BE2C (cell line): ENCODE measurements around the gene ABCA4.

Experiments
- DNase-seq: peaks from one replicate; pipeline ENCODE4 v3.0.0-alpha.2; 2020
- H3K27me3 ChIP-seq: fragments of 250-450 bp; sonication (Bioruptor Pico); 2 replicates; pipeline ENCODE4 v1.5.1; 2020; ENCODE audit warnings: mild to moderate bottlenecking
- H3K36me3 ChIP-seq: fragments of 250-450 bp; sonication (Bioruptor Pico); 2 replicates; pipeline ENCODE4 v1.5.1; 2020; ENCODE audit warnings: mild to moderate bottlenecking
- H3K4me1 ChIP-seq: fragments of 250-450 bp; sonication (Bioruptor Pico); 2 replicates; pipeline ENCODE4 v1.5.1; 2020
- H3K4me3 ChIP-seq: 2 replicates; pipeline ENCODE4 v1.5.1; 2011; ENCODE audit warnings: low read depth, low read length
- H3K9me3 ChIP-seq: fragments of 250-450 bp; sonication (Bioruptor Pico); 2 replicates; pipeline ENCODE4 v1.5.1; 2020
- TF ChIP-seq, protein P1 (sequence below): IDR thresholded peaks from 2 replicates; pipeline ENCODE4 v1.5.1; 2012; ENCODE audit warnings: mild to moderate bottlenecking, low read depth, low read length

ABCA4 gene

DNA sequence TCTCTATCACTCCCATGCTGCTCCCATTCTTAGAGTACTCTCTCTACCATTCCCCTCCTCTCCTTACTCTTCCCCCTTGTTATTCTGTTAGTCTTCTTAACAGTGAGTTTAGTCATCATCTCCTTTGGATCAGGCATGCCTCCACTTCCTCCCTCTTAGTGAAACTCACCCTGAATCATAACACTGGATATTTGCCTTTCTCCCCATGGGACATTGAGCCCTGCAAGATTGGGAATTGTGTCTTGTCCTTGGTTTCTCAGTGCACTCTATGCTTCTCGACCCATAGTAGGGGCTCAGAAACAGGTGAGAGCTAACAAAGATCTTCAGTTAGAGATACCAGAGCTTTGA lies 143.4 kb downstream of the ABCA4 start:
- H3K27me3 ChIP-seq: no peaks in the 10 kb centered on the region
- no peaks in the 10 kb centered on the region for H3K4me1 ChIP-seq
- no peaks in the 10 kb centered on the region for H3K36me3 ChIP-seq
- no peak for DNase-seq
- no peak overlapping the region for H3K4me3 ChIP-seq
- H3K9me3 ChIP-seq: no peaks in the 10 kb centered on the region
- TF ChIP-seq, protein P1, sequence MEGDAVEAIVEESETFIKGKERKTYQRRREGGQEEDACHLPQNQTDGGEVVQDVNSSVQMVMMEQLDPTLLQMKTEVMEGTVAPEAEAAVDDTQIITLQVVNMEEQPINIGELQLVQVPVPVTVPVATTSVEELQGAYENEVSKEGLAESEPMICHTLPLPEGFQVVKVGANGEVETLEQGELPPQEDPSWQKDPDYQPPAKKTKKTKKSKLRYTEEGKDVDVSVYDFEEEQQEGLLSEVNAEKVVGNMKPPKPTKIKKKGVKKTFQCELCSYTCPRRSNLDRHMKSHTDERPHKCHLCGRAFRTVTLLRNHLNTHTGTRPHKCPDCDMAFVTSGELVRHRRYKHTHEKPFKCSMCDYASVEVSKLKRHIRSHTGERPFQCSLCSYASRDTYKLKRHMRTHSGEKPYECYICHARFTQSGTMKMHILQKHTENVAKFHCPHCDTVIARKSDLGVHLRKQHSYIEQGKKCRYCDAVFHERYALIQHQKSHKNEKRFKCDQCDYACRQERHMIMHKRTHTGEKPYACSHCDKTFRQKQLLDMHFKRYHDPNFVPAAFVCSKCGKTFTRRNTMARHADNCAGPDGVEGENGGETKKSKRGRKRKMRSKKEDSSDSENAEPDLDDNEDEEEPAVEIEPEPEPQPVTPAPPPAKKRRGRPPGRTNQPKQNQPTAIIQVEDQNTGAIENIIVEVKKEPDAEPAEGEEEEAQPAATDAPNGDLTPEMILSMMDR: no peak

- Histone ChIP-seq H3K36me3 (no peaks in the 10 kb centered on the region), H3K9me3 (no peaks in the 10 kb centered on the region), H3K4me3 (no peak overlapping the region), H3K27me3 (no peaks in the 10 kb centered on the region), H3K4me1 (no peaks in the 10 kb centered on the region)
- TF ChIP-seq, protein P1: no peak
- no peak for DNase-seq
These were observed 144.0 kb downstream of the ABCA4 start for GRCh38 chr1:93976711-93977597.

GRCh38 chr1:93976291-93976690 lies 144.7 kb downstream of the ABCA4 start:
- no peak overlapping the region for H3K4me3 ChIP-seq

GRCh38 chr1:93972341-93972740 lies 148.6 kb downstream of the ABCA4 start:
- no peak overlapping the region for H3K4me3 ChIP-seq
- H3K9me3 ChIP-seq: no peaks in the 10 kb centered on the region
- no peaks in the 10 kb centered on the region for H3K36me3 ChIP-seq
- no peaks in the 10 kb centered on the region for H3K4me1 ChIP-seq
- no peak for DNase-seq
- TF ChIP-seq, protein P1: no peak
- no peaks in the 10 kb centered on the region for H3K27me3 ChIP-seq

More at GRCh38 chr1:93976291-93976690, 144.7 kb downstream of the ABCA4 start:
- Histone ChIP-seq H3K9me3 (no peaks in the 10 kb centered on the region), H3K36me3 (no peaks in the 10 kb centered on the region), H3K27me3 (no peaks in the 10 kb centered on the region), H3K4me1 (no peaks in the 10 kb centered on the region)
- TF ChIP-seq, protein P1: no peak
- no peak for DNase-seq

- no peak for DNase-seq
- Histone ChIP-seq H3K4me1 (no peaks in the 10 kb centered on the region), H3K27me3 (no peaks in the 10 kb centered on the region), H3K36me3 (no peaks in the 10 kb centered on the region), H3K4me3 (no peak overlapping the region), H3K9me3 (no peaks in the 10 kb centered on the region)
- TF ChIP-seq, protein P1: no peak
These were observed 151.1 kb downstream of the ABCA4 start for GRCh38 chr1:93969887-93970286.

DNA sequence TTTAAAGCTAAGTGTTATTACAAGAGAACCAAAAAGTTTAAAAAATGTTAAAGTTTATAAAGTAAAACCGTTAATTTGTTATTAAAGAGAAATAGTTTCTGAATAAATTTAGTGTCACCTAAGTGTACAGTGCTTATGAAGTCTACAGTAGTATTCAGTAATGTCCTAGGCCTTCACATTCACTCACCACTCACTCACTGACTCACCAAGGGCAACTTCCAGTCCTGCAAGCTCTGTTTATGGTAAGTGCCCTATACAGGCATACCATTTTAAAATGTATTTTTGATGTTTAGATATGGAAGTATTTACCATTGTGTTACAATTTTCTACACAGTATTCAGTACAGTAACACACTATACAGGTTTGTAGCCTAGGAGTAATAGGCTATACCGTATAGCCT lies 151.6 kb downstream of the ABCA4 start:
- DNase-seq: no peak
- no peak overlapping the region for H3K4me3 ChIP-seq
- H3K4me1 ChIP-seq: no peaks in the 10 kb centered on the region
- no peaks in the 10 kb centered on the region for H3K27me3 ChIP-seq
- no peaks in the 10 kb centered on the region for H3K9me3 ChIP-seq
- TF ChIP-seq, protein P1: no peak
- H3K36me3 ChIP-seq: no peaks in the 10 kb centered on the region
